Transverse colon (tissue), 3 donors: ENCODE measurements around the gene BMERB1.

Experiments
- POLR2A ChIP-seq: fragments of 450-650 bp; IDR thresholded peaks from one replicate; pipeline ENCODE4 v1.6.1; 2016; ENCODE audit warnings: antibody characterized with exemption, mild to moderate bottlenecking, moderate library complexity
- TF ChIP-seq, protein P1 (sequence below), 5 experiments: fragments of 200-600 bp in 3 of 5; fragments of 450-650 bp in 2 of 5; sonication (generic) in 3 of 5; IDR thresholded peaks; 1 replicate in 2 of 5; 2 replicates in 3 of 5; pipeline ENCODE4 v1.5.1; 2016 to 2017; ENCODE audit warnings: antibody characterized with exemption in 5 of 5, inconsistent platforms in 3 of 5, mild to moderate bottlenecking in 2 of 5, moderate library complexity in 1 of 5

DNA sequence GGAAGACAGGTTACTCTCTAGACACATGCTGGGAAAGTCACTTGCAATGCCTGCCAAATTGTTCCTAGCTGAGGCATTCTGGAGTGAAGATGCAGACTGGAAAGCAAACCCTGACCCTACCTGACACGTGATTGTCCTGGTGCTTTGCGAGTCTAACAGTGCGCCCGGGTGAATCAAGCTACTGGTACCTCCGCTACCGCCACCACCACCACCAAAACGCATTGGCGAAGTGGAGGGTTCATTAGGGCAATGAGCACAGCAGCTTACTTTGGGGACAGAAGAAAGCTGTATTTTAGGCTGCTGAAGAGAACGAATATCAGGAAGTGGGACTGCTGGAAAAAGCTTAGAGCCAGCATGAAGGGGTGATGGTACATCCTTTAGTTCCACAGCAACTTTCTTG lies 201.5 kb downstream of the BMERB1 start:
- no peak for TF ChIP-seq POLR2A
- TF ChIP-seq, protein P1, sequence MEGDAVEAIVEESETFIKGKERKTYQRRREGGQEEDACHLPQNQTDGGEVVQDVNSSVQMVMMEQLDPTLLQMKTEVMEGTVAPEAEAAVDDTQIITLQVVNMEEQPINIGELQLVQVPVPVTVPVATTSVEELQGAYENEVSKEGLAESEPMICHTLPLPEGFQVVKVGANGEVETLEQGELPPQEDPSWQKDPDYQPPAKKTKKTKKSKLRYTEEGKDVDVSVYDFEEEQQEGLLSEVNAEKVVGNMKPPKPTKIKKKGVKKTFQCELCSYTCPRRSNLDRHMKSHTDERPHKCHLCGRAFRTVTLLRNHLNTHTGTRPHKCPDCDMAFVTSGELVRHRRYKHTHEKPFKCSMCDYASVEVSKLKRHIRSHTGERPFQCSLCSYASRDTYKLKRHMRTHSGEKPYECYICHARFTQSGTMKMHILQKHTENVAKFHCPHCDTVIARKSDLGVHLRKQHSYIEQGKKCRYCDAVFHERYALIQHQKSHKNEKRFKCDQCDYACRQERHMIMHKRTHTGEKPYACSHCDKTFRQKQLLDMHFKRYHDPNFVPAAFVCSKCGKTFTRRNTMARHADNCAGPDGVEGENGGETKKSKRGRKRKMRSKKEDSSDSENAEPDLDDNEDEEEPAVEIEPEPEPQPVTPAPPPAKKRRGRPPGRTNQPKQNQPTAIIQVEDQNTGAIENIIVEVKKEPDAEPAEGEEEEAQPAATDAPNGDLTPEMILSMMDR (IDR thresholded peaks at IDR 0.05): no peak
